Measurements from ENCODE around the gene IAPP.
"Not testable (repeated sequence)": the region's sequence is repeated elsewhere in the genome, so short reads cannot be mapped to it uniquely, and the experiment has no call there.

IAPP gene

DNA sequence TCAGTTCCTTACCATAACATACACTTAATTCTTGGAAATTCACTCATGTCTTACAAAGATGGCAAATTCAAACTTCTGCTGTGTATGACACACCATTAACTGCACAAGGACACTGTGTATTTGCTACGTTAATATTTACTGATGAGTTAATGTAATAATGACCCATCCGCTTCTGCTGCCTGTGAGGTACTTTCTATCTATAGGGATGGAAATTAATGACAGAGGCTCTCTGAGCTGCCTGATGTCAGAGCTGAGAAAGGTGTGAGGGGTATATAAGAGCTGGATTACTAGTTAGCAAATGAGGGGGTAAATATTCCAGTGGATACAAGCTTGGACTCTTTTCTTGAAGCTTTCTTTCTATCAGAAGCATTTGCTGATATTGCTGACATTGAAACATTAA, at the start of gene IAPP:
TSS of gene IAPP (plus strand) at position 301 of the 400 bp plus-strand sequence. CDS start 450 bp downstream, outside the sequence.
- DNase-seq, result no peak

DNA sequence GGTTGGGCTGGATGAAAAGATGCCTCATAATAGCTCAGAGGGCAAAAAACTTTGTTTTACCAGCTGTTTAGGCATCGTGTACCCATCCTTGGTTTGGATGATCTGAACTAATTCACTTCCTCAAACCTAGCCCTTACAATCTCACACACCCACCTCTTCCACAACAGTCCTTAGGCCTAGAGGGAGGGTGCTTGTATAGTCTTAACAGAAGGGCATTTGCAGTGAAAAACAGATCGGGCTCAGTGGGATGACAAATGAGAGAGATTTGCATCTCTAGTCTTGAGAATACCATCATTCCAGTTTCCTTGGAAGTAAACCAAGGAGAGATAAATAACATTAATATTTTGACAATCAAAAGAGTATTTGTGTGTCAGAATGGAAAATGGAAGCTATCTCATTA, 49.0 kb upstream of the IAPP start:
- no peak for DNase-seq

DNA sequence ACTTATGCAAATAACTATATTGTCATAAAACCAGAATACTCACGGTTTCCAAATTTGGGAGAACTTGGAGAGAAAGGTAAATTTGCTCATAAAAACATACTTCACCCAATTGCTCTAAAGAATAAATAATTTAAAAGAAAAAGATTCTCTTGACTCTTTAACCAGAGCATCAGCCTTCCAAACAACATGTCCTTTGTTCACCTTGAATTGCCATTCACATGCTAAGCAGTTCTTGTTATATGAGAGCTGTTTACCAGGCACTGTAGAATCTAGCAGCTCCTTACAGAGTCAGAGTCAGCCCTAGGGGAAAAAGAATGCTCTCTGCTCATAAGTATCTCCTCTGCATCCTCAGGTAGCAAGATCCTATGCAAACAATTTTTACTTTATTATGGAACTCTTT, 48.2 kb upstream of the IAPP start:
- DNase-seq, result no peak

DNA sequence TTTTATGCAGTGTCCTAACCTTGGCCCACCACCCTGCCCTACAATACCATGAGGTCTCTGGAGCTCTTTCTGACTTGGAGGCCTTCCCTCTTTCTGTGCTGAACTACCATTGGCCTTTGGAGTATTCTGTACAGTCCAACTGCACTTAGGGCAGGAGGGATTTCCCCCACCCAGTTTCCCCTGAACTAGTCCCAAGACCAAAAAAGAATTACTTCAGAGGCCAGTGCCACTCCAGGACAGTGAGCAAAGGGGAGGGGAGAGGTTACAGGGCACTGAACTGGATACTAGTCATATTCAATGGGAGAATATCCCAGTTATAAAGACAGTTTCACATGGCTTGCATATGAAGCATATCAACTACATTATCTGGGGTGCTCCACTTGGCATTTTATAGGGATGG, 44.1 kb upstream of the IAPP start:
- DNase-seq, result no peak

DNA sequence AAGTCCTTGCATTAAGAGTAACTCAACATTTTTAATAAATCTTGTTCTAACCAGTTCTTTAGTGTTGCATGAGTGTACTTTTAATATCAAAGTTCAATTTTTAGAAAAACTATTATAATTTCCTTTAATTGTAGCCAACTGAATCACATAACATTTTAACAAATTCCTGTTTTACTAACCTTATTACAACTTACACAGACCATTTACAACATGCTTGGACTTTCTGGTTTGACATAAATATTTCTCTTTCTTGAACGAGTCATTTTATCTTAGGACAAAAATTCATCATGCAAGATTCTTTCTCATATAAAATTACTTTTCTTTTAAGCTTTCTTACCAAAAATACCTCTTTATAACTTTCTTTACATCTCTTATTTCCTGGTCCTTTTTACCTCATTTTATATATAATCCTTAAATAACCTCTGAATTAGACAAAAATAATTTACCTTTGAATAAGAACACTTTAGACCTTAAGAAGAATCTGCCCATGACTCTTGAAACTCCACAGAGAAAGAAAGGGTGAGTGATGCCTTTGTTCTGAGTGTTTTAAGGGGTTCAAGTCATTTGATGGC, 41.9 kb upstream of the IAPP start:
- DNase-seq, result no peak

DNA sequence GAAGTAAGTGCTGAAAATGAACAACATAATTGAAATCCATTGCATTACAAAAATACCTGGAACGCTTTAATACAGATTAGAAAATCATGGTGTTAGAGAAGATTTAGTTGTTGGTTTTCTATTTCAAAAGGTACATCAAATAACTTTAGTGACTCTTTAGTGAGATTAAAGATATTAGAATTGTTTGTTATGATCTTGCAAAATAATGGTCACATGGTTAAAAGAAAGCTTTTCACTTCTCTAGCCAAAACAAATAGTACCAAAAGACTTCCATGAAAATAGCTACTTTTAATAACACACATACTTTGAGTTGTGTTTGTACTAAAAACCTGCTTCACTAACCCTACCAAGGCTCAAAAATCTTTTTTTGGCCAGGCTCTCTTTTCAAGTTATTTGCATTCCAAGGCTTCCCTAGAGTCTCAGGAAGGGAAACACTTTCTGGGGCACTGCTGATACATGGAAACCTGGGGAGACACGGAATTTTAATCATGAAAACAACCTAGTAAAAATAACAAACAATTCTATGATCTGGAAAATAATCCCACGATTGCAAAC, 37.9 kb upstream of the IAPP start, which contains the start of gene SLCO1A2:
TSS of gene SLCO1A2 (minus strand) at position 147 of the 555 bp plus-strand sequence. CDS start 270 bp downstream, outside the sequence.
- no peak for DNase-seq

DNA sequence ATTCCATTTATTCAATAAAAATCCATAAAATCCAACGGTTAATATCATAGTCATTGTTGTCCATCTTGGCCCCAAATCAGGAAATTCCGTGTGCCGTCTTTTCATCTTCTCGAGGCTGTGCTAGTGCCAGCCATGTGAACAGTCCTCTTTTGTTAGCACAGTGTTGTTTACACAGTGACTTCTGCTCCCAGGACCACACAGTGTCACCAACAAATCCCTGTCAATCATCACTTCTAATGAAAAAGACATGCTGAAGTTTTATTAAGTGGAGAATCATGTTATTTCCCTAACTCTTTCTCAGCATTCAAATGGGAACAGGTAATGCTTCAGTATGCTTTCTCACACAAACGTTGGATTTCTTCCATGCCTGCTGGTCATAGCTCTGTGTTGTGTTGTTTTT, 36.0 kb upstream of the IAPP start:
- DNase-seq, result no peak

DNA sequence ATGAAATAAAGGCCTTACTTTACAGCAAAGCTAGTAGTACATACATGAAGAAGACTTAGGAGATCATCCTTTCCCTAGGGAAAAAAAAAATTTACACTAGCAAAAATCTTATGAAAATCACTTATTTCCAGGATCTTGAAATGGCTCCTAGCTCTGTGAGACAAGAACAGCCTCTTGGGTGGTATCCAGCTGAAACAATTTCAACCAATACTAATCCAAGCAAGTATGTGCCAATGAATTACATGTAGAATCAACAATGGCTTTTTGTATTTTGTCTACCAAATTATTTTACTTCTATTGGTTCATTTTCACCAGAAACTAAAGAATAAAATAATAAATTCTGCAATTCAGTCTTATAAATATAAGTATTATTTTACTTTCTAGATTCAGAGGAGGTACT, 35.2 kb upstream of the IAPP start:
- DNase-seq, result no peak

DNA sequence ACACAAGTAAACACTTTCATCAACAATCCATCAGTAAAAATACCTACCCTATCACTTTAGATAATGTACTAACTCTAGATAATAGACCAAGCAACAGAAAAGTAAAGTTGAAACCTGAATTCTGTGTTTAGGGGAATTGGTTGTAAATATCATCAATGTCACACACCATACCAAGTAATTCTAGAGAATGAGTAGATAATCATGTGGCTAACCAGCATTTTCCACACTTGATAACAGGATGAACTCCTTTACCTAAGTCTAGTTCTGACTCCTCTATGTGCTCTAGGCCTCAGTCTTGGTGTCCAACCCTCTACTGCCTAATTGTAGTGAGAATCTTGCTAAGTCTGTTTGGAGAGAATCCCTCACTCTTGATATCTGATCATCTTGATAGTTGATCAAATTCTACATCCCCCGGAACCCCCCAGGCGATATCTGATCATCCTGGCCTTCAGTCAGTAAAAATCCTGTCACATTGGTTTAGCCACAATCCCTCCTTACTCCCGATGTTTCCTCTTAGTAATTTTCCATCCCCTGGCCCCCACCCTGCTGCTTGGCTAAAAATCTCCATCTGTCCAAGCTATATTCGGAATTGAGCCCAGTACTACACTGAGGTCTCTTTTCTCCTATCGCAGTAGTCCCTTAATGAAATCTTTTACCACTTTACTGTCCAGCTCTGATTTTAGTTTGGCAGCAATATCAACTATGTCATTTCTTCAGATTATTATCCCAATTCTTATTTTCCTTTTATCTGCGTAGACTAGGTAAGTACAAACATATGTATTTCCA, 34.5 kb upstream of the IAPP start:
- DNase-seq, result no peak

DNA sequence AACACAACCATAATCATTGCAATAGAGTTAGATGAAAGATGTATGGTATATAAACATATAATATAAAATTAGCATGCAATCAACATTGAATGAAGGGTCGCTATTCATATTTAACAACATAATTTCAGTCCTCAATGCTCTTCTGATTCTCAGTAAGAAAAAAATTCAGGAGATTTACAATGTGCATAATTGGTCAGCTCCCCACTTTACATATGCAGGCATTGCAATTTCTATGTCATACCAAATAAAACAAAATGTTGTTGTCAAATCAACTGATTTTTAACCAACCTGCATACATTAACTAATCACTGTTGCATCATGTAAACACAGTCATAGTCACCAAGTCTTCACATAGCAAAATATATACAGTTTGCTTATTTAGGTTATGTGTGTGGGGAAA, 32.8 kb upstream of the IAPP start:
- DNase-seq, result no peak

DNA sequence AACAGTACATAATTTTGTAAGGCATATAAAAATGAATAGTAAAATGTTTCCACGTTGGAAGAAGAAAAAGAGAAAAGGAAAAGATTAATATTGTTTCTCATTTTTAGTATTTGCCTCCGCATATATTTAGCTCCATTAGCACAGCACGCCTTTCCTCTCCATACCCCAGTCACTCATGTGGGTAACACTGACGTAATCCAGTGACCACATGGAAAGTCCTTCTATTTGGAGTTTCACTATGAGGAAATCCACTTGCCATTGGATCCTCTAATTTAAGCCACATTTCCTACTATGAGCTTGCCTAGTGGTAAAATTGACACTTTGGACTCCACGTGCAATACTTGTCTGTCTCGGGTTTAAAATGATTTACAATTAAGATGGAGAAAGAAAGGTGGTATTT, 32.3 kb upstream of the IAPP start:
- no peak for DNase-seq

DNA sequence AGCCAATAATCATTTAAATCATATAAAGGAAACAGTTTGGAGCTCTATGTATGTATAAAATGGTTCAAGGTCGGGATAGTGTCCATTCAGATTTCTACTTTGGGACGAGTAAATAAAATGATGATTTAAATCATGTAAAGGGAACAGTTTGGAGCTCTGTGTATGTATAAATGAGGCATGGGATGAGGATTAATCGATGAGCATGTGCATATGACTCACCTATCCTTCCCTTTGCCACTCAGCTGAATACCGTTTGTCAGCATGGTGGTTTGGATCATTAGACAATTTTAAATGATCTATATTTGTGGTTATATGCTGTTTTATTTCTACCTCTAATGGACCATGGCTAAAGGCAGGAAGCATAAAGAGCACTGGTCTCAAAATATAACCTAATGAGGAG, 30.9 kb upstream of the IAPP start:
- DNase-seq, result no peak

DNA sequence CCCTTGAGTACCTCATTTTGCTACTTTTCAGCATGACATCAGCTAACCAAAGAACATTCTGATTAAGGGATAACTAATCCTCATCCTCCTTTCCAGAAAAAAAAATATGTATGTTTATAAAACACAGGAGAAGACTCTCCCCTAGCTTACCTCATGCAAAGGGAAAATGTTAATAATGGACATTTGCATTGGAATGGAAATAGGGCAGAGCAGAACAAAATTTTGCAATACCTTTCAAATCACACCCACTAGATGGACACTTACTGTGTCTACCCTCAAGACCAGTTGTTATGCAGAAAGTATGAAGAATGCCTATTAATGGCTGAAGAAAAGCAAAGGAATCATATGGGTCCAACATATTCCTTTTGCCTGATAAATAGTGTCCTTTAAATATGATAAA, 29.1 kb upstream of the IAPP start:
- no peak for DNase-seq

DNA sequence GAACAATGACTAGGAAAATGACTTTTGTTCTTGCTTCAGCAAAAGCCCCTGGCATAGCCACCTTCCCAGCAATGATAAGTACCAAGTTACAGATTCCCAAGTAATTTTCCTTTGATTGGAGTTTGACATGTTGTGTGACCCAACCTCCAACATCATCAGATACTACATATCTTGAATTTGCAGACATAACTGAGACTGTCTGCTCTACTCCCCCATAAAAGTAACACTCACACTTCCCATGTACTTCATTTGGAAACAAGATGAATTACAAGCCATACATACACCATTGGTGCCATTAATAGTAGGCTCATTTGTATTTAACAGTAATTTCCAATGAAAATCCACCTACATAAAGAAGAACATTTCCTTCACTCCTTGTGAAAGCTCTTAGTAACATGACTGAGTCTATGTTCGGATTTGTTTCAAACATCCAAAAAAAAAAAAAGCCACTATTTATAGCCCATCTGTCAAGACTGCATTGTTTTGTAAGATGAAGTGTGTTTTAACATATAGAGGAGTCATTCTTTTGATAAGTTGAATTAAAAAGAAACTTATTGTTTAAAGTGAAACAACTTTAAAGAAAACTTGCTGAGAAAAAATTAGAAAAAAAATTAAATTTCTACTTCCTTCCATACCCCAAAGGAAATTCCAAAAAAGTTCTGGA, 26.0 kb upstream of the IAPP start:
- DNase-seq, result no peak

DNA sequence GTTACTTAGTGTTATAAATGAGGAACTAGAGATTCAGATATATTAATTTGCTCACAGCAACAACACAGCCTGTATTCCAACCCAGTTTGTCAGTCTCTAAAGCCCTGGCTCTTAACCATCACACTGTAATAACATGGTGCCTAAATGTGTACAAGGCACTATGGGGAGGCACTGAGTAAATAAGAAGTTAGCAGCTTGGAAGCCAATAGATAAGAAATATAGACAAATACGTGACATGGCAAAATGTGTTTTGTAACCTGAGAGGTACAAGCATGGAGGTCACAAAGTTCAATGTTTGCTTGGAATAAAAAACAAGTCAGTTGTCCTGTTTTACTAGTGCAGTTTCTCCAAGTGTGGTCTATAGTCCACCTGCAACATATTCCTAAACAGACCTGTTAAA, 21.7 kb upstream of the IAPP start:
- no peak for DNase-seq

DNA sequence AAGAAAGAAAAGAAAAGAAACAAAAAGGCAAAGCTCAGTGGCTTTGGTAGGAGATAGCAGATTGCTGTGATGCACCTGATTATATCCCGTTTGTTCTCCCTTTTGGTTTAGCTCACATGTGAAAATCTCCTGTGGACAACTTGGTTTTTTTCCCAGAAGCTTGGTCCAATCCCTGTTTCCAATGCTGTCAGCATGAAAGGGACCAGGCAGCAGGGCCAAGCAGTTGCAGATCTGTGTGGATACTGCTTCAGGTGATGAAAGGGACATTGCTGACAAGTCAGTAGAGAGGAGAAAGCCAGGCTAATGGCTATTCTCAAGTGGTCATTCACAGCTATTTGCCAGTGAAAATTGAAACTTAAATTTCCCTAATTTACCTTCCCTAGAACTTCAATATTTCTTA, 19.2 kb upstream of the IAPP start:
- DNase-seq, result no peak

DNA sequence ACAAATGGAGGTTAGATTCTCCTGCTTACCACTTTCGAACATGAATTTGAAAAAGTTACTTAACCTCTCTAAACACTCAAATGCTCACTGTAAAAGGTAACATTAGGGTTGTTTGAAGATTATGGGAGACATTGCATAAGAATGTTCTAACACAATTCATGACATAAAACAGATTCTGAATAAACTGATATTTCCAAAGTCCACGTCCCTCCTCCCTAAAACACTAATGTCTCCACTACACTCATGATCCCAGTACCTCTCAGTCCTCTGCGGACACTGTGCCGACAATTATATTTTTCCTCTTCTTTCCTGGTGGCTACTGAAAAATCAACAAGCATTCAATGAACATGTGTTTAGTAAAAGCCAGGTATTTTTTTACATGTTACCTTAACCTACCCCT, 18.8 kb upstream of the IAPP start:
- no peak for DNase-seq

DNA sequence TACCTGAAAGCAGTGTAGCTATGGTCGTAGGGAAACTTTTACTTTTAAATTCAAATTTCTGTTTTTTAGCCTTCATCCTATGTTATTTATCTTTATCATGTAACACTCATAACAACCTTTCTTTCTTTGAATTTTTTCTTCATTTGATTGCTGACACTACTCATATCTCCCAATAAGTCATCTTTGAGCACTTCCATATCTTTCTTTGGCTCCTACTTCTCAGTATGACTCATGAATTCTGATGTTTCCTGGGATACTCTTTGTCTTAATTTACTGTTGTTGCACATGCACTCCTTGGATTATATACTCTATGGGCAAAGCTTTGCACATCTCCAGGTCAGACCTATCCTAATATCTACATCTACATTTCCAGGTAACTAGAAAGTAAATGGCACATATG, 18.1 kb upstream of the IAPP start:
- DNase-seq, result no peak

DNA sequence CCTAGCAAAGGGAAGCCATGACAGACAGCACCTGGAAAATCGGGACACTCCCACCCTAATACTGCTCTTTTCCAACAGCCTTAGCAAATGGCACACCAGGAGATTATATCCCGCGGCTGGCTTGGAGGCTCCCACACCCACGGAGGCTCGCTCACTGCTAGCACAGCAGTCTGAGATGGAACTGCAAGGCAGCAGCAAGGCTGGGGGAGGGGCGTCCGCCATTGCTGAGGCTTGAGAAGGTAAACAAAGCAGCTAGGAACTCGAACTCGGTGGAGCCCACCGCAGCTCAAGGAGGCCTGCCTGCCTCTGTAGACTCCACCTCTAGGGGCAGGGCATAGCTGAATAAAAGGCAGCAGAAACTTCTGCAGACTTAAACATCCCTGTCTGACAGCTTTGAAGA, 12.1 kb upstream of the IAPP start:
- not testable (repeated sequence) for DNase-seq

DNA sequence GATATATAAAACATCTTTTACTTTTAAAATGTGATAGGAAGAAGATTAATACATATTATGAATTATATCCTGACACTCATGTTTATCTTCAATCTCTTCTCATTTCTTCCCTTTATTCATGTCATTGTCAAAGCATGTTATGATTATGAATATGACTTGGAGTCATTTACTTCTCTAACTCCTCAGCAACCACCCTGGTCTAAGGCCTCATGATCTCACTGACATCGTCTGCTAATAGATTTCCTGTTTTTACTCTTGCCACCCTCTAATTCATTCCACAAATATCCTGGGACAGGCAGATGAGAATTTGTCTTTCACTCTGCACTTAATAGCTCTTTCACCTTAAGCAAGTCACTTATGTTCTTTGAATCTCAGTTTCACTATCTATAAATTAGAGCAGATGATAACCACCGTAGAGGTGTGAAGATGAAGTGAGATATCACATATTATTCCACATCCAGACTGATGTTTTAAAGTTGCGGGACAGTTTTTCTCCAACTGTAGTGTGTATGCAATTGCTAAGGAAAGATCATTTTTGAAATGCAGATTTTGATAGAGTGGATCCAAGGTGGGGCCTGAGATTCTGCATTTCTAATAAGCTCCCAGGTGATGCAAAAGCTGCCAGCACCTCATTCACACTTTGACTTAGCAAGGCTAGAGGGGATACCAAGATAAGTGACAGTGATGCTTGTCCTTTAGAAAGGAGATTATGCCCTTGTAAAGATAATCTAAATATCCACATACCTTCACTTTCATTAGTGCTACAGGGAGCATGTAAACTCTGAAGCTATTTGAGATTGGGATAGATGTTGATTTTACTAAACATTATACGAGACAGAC, 3.3 kb upstream of the IAPP start:
- no peak for DNase-seq

DNA sequence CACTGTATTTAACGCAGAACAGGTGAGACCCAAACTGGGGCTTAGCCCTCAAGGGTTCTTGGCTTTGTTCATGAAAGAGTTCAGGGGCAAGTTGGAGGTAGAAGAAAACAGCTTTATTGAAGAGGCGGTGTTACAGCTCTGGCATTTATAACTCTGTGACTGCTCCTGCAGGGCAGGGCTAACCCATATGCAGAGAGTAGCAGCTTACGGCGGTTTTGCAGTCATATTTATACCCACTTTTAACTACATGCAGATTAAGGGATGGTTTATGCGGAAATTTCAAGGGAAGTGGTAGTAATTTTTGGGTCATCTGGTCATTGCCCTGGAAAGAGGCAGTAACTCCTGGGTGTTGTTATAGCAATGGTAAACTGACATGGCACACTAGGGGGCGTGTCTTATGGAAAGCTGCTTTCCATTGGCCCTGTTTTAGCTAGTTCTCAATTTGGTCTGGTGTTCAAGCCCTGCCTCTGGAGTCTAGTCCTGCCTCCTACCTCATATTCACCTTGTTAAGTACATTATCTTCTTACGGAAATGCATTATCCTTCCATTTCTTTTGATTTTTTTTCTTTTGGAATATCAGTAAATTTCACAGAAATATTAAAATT, 1.8 kb upstream of the IAPP start:
- no peak for DNase-seq

DNA sequence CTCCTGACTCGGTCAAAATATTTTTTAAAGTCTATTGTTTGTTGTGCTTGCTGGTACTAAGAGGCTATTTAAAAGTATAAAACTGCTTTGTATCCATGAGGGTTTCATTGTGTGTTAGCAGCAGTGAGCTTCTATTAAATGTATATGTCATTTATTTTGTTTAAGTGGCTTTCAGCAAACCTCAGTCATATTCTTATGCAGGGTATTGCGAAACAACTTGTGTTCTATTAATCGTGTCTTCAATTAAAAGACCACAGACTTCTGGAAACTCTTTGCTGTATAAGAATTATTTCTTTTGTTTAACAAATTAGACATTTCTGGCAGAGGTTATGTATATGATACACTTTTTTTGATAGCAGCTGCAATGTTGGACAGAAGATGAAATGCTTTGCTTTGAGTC, 6.5 kb downstream of the IAPP start:
- DNase-seq, result no peak

DNA sequence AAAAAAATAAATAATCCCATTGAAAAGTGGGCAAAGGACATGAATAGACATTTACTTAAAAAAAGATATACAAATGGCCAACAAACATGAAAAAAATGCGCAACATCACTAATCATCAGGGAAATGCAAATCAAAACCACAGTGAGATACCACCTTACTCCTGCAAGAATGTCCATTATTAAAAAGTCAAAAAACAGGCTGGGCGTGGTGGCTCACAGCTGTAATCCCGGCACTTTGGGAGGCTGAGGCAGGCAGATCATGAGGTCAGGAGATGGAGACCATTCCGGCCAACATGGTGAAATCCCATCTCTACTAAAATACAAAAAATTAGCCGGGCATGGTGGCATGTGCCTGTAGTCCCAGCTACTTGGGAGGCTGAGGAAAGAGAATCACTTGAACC, 8.6 kb downstream of the IAPP start:
- not testable (repeated sequence) for DNase-seq
